ENCODE results near the gene SLC26A11. TPM values are rescaled to one million over a fixed set of nuclear protein-coding genes. Genes with fewer than 3 reads are reported as not detected.

The SLC26A11 gene
- total RNA-seq, 1 experiment from 2014 or later = 26.5 TPM

GRCh38 chr17:80251966-80252365, 31.7 kb downstream of the SLC26A11 start:
- no peaks in the 10 kb centered on the region for H3K9me3 Mint-ChIP-seq
- TF ChIP-seq, protein P1, sequence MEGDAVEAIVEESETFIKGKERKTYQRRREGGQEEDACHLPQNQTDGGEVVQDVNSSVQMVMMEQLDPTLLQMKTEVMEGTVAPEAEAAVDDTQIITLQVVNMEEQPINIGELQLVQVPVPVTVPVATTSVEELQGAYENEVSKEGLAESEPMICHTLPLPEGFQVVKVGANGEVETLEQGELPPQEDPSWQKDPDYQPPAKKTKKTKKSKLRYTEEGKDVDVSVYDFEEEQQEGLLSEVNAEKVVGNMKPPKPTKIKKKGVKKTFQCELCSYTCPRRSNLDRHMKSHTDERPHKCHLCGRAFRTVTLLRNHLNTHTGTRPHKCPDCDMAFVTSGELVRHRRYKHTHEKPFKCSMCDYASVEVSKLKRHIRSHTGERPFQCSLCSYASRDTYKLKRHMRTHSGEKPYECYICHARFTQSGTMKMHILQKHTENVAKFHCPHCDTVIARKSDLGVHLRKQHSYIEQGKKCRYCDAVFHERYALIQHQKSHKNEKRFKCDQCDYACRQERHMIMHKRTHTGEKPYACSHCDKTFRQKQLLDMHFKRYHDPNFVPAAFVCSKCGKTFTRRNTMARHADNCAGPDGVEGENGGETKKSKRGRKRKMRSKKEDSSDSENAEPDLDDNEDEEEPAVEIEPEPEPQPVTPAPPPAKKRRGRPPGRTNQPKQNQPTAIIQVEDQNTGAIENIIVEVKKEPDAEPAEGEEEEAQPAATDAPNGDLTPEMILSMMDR (conservative IDR thresholded peaks at IDR 0.05) = no peak
- Histone ChIP-seq H3K4me2 (ENCODE audit: insufficient read depth, insufficient read length, low read length) (no peak overlapping the region), H2BK12ac (ENCODE audit: insufficient read length, low read depth, low read length) (no peak overlapping the region), H3K4me1 (ENCODE audit: insufficient read depth, low read length) (peaks cover 4% of the 10 kb centered on the region; the same call in 1 of the 2 replicates), H4K8ac (replicated peaks; ENCODE audit: insufficient read length, low read depth, low read length) (no peak overlapping the region), H2AK5ac (ENCODE audit: insufficient read length, low read length) (no peak overlapping the region), H3K23me2 (ENCODE audit: insufficient read length, low read depth, low read length, poor library complexity, severe bottlenecking) (no peaks in the 10 kb centered on the region), H2AFZ (ENCODE audit: low read length) (no peak overlapping the region), H2BK15ac (ENCODE audit: low read depth, low read length) (no peak overlapping the region), H3K27ac (ENCODE audit: insufficient read length, low read depth, low read length) (no peak overlapping the region), H3K9me3 (ENCODE audit: control insufficient read depth, low read depth, low read length) (no peaks in the 10 kb centered on the region), H2BK5ac (ENCODE audit: insufficient read length, low read length) (no peak overlapping the region), H3T11ph (ENCODE audit: low read length) (no peak overlapping the region), H3K23ac (ENCODE audit: insufficient read length, low read depth, low read length) (no peak overlapping the region), H3K14ac (ENCODE audit: insufficient read depth, low read length) (no peak overlapping the region), H3K4ac (ENCODE audit: low read depth, low read length) (no peak overlapping the region), H3K56ac (ENCODE audit: insufficient read length, low read depth, low read length) (no peak overlapping the region), H3K79me2 (ENCODE audit: insufficient read depth, low read length) (no peaks in the 10 kb centered on the region), H3K27me3 (ENCODE audit: insufficient read depth, low read length) (no peaks in the 10 kb centered on the region), H3K9ac (ENCODE audit: extremely low read depth, insufficient read length, low read length) (no peak overlapping the region), H2BK20ac (ENCODE audit: low read depth, low read length, poor library complexity, severe bottlenecking) (no peak overlapping the region), H4K5ac (ENCODE audit: insufficient read length, low read depth, low read length) (no peak overlapping the region), H4K20me1 (ENCODE audit: control insufficient read depth, insufficient read depth, insufficient read length) (no peaks in the 10 kb centered on the region), H2BK120ac (ENCODE audit: low read depth, low read length, poor library complexity, severe bottlenecking) (no peak overlapping the region), H3K18ac (ENCODE audit: insufficient read length, low read depth, low read length) (no peak overlapping the region), H3K79me1 (ENCODE audit: insufficient read depth, low read depth, low read length, poor library complexity, severe bottlenecking) (no peaks in the 10 kb centered on the region), H4K91ac (ENCODE audit: insufficient read length, low read depth, low read length) (no peak overlapping the region)
- H3K27me3 Mint-ChIP-seq (ENCODE audit: low read depth) = no peaks in the 10 kb centered on the region
- DNase-seq = no peak
- no peak overlapping the region for H3K4me3 Mint-ChIP-seq
- H3K36me3 Mint-ChIP-seq (ENCODE audit: insufficient read depth in 1 of 3, low read depth in 3 of 3) = peaks cover 3 to 14% (median 4%) of the 10 kb centered on the region in 3 experiments
- H3K4me1 Mint-ChIP-seq = peaks cover 2 to 10% of the 10 kb centered on the region in 2 experiments; a peak in 2 of 4 replicates
- peak overlapping the region in 2 of 3 experiments; percentile 12 to 87; a peak in 2 of 7 replicates for H3K27ac Mint-ChIP-seq
- no CpG with 5 or more reads among the region's 11 CpGs for WGBS (ENCODE audit: extremely low coverage, insufficient read length, low lambda C conversion rate)
